ENCODE results near the gene FAM120B.
A peak's percentile ranks its signal among the peaks of the same experiment; 100 is the strongest.
"Not testable (repeated sequence)": the region's sequence is repeated elsewhere in the genome, so short reads cannot be mapped to it uniquely, and the experiment has no call there.

FAM120B gene

DNA sequence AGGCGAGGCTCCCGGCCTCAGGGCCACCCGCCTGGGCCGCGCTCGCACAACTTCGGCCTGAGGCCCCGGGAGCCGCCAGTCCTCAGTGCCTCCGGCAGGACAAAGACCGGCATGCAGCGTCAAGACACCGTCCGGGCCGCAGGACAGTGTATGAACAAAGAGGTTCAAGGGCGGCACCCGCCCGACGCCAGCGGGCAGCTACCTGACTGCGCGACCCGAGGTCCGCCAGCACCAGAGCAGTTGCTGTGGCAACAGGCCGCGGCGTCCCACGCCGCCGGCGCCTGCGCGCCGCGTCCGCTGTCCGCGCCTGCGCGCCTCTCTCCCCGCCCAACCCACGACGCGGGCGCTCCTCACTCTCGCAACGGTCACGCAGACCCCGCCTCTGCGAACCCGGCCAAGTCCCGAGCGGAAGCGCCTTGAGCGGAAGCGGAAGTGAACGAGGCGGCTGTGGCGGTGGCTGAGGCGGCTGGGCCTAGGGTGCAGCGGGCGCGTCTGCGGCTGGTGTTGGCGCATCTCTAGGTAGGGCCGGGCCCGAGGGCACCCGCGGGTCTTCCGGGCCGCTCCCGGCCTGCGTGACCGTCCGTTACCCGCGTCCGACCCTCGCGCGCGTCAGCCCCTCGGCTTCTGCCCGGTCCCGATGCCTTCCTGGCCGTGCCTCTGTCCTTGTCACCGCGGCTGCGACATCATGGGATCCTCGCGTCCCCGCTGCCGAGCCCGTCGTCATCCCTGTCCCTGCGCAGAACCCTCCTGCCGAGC is at the start of gene FAM120B:
Gene FAM120B, plus strand, starts transcription at position 435 of the 756 bp plus-strand sequence. CDS start 10,633 bp downstream, outside the sequence.
- DNase-seq: peak; percentile 96

DNA sequence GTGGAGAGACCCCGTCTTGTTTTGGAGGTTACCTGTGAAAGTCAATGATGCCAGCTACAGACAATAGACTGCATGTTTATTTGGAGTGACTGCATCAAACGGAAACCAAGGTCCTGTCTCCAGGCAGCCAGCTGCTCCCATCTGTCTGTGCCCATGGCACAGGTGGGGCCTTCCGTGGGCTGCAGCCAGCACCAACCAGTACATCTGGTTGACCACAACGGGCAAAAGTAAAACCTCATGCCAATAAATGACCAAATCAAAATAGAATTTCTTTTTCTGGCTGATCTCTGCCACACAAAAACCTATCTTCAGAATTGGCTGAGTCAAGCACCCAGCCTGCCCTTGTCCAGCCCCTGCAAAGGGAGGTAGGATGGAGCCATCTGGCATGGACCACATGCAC is 49.2 kb upstream of the FAM120B start:
- DNase-seq: no peak

DNA sequence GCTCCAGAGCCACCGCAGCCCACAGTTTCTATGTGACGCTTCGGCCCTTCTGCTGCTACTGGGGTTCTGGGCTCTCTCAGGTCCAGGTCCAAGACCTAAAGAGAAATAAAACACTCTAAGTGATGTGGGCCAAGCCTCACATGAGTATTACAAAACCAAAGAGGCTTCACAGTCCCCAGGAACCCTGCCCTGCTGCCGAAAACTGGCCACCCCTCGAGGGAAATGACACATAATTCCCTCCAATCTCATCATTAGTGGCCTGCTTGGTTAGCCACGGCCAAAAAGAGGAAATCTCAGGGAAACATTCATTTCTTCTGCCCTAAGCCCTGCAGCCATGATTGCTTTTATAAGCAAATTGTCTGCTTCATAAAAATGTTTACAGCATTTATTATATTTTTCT is 48.2 kb upstream of the FAM120B start:
- DNase-seq: no peak

GRCh38 chr6:170259278-170259677 is 47.3 kb upstream of the FAM120B start:
- no peak for DNase-seq

DNA sequence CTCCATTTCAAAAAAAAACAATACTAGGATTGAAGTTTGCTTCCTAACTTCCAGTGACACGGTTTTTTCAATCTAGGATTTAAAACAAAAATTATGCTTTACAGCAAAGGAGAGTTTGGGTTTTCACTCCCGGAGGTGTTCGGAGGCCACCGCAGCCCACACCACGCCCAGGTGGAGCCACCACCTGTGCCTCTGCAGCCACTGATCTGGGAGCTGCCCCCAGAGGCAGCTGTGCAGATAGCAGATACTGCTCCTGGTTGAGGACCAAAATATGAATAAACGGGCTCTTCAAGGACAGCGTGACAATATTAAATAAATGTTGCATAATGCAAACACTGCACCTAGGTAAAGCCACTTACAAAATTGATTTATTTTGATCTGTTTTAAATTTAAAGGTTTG is 45.9 kb upstream of the FAM120B start:
- DNase-seq: no peak

DNA sequence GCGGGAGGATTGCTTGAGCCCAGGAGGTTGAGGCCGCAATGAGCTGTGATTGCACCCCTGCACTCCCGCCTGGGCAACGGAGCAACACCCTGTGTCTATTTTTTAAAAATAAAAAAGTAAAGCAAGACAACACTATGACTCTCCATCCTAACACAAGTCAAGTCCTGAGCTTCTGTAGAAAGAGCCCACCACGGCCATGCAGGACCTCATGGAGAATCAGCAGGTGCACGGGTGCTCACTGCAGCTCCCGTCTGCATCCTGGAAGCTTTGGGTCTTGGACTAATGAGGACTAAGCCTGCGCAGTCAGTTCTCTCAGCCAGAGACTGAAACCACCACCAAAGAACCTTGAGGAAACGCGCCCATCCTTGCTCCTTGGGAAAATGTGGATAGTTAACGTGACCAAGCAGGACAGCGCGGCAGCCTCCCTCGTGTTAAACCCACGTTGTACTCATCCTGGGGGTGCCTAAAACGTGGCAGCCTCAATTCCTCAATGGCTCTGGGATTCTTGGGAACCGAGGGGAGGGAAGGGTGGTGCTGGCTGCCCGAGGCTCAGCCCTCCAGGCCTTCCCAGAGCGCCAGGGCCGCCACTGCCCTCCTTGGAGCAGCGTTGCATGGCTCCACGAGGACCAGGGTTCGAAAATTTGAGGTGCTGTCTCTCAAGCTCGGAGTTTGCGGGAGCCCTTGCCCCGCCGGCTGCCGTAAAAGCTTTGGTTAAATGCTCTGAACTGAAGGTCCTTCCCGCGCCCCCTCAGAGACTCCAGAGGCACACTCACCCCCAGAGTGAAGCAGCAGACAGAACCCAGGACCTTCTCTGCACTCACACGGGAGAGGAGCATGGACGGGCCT is 44.7 kb upstream of the FAM120B start:
- no peak for DNase-seq

DNA sequence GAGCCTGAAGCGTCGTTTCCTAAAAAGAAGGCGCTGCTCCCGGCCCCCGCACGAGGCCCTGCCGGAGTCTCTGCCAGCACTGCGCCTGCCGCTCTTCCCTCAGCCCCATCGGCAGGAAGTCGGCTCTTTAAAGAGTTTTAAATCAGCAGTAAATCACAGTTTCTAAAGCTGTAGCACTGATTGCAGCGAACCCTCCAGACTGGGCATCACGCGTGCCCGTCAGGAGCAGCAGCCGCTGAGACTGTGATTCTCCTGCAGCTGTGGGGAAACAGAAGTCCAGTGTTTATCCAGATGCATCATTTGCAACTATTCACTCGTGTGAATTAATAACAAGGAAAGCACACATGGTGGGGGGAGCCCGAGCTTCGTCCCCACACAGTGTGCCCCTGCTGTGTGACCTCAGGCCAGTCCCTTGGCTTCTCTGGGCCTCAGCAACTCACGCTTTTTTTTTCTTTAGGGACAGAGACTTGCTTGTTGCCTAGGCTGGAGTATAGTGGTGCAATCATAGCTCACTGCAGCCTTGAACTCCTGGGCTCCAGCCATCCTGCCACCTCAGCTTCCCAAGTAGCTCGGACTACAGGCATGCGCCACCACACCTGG is 44.0 kb upstream of the FAM120B start:
- DNase-seq: no peak

DNA sequence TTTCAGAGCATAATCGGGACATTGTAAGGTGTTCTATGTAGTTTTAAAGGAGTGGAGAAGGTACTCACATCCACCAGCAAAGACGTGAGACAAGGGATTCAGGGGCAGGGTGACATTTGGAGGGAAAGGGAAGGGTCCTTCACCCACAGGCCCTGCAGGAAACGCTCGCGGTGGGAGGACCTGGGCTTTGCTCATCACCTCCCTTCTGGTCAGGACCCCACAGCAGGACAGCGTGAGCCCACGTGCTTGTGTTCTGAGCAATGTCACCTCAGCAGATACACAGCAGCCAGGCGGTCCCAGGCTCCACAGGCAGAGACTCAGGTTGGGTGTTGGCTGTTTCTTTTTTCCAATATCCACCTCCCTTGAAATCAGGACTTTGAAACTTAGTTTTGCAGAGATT is 43.1 kb upstream of the FAM120B start:
- no peak for DNase-seq

DNA sequence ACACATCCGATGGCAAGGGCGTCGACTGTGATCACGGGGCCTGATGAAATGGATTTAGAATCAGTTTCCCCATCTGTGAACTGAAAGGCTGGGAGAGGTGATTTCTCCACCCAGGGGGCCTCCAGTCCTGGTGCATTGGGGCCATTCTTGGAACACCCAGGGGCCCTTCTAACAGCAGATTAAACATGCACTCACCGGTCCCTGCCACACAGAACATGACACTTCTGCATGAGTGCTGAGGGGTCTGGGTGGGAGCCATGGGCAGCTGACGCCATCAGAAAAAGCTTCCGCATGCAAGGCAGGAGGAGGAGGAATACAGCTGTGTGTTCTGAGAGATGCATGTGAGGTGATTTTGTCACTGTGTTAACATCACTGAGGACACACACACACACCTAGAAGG is 42.5 kb upstream of the FAM120B start:
- no peak for DNase-seq

DNA sequence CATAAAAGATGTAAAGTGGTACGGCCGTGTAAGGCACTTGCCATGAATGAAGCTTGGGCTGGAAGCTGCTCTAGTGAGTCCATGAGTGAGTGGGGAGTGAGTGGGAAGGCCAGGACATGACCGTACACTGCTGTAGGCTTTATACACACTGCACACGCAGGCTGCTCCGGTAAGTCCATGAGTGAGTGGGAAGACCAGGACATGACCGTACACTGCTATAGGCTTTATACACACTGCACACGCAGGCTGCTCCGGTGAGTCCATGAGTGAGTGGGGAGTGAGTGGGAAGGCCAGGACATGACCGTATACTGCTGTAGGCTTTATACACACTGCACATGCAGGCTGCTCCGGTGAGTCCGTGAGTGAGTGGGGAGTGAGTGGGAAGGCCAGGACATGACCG is 41.9 kb upstream of the FAM120B start:
- not testable (repeated sequence) for DNase-seq

DNA sequence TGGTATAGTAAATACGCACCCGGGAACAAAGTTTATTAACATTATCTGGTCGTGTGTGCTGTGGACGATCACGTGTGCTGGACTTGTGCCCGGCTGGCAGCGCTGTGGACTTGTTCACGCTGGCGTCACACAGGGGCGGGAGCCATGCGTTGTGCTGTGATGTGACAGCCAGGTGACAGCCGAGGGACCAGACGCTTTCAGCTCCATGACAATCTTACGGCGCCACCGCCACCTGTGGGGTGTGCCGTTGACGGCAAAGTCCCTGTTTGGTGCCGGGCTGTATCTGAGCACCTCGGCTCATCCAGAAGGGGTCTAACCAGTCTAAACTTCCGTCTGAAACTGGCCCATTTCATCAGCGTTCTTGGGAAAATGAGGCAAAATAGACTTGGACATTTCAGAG is 40.9 kb upstream of the FAM120B start:
- no peak for DNase-seq

DNA sequence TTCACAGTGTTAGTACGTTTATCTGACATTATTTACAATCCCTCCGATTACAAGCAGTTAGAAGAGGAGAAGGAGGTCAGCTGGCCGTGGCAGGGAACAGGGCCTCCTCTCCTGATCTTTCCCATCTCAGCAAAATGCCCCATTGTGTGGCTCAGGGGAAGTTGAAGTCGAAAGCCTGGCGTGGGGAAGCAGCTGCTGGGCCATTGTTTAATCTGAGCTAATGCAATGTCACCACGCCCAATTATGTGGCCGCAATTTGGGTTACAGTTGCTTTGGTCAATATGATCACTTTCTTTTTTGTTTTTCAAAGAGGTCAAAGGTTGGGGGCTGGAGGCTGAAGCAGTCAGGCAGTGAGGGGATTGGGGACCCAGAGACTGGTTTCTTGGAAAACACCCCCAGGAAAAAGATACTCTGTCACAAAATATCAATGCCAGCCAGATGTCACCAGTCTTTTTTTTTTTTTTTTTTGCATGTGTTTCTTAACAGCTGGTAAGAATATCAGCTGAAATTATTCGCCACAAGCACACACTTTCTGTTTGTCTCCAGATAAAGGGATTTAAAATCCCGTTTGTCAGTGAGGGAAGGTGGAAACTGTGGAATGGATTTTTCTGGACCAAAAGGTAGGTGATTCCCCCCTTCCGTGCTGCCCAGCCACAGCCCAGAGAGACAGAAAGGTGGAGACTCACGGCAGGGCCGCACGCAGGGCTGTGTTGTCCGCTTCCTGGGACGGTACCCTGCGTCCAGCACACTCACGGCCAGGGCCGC is 40.3 kb upstream of the FAM120B start:
- no peak for DNase-seq

DNA sequence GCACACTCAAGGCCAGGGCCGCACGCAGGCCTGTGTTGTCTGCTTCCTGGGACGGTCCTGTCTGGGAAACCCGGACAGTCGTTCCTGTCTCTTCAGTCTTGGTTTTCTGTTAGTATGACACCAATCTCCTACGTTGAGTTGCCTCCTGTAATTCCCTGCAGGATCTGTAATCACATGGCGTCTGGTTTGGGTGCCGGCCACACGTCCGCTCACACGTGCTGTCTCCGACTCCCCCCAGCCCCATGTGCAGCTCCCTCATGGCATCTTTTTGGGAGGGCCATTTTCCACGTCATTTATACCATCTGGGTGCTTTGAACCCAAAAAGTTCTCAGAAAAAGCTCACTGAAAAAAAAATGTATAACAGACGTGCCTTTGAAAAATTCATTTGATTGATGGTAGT is 38.9 kb upstream of the FAM120B start:
- DNase-seq: no peak

GRCh38 chr6:170268216-170269129 is 38.1 kb upstream of the FAM120B start:
- DNase-seq: no peak

- no peak for DNase-seq
Observed at GRCh38 chr6:170269151-170269845, 37.3 kb upstream of the FAM120B start.

- no peak for DNase-seq
Observed at GRCh38 chr6:170269846-170270541, 36.6 kb upstream of the FAM120B start.

GRCh38 chr6:170270984-170271593 is 35.5 kb upstream of the FAM120B start:
- DNase-seq: no peak

DNA sequence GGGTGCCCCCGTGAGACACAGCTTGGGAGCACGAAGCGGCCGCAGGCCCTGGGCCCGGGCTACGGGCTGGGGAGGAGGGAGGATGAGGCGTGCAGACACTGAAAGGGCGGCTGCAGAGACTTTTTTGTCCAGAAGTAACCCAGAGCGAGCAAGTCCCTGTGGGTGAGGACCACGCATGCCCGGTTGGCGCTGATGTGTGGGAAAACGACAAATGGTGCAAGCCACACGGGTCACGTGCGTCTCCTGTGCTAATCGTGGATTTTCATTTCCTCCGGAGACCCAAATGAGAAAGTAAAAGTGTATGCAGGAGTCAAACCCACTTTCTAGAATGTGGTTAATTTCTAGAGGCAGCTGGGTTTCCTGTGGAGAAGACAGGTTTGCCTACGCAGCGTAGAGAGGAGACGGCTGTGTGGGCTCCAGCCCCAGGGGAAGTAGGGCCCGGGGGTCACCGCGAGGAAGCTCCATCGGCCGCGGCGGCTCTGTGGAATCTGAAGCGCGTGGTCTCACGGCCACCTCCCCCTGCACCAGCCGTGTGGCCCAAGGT is 34.7 kb upstream of the FAM120B start:
- peak; percentile 68 to 73 for DNase-seq

DNA sequence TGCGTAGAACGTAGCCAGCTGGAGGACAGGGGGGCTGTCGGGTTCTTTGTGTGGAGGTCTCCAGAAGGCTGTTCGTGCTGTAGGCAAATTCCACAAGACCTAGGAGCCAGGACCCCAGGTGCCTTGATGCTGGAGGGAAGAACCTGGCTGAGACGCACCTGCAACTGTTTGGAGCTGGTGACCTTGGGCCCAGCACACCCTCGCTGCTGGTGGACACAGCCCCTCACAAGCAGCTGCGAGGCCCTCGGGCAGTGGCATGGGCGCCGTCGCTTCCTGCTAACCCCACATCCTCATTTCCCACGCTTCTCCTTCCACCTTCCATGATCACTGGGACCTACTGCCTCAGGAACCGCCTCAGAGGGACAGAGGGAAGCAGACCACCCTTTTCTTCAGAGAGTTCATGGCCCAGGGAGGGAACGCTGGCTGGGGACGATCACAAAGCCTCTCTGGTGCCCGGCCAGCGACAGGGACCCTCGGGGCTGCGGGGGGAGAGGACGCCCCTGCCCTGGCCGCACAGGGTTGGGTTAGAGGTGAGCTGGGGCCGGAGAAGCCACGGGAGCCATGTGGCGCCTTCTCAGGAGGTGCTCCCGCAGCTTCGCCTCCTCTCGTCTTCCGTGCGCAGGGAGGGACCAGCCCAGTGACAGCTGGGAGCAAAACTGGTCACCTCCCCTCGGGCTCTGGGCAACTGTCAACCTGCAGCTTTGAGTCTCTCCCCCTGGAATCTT is 34.1 kb upstream of the FAM120B start:
- no peak for DNase-seq

Measured in activated T-cell treated with anti-CD3 and anti-CD28 coated beads, Interleukin-2, amount 50 U/mL, for 48 hours (primary cell).